NCI-H526 (cell line): ENCODE data around the gene SLC22A4.

Source experiments
- DNase-seq, 2 experiments: peaks; one replicate each; lab custom pipeline; 2025; lab: John Stamatoyannopoulos, UW

SLC22A4 gene

DNA sequence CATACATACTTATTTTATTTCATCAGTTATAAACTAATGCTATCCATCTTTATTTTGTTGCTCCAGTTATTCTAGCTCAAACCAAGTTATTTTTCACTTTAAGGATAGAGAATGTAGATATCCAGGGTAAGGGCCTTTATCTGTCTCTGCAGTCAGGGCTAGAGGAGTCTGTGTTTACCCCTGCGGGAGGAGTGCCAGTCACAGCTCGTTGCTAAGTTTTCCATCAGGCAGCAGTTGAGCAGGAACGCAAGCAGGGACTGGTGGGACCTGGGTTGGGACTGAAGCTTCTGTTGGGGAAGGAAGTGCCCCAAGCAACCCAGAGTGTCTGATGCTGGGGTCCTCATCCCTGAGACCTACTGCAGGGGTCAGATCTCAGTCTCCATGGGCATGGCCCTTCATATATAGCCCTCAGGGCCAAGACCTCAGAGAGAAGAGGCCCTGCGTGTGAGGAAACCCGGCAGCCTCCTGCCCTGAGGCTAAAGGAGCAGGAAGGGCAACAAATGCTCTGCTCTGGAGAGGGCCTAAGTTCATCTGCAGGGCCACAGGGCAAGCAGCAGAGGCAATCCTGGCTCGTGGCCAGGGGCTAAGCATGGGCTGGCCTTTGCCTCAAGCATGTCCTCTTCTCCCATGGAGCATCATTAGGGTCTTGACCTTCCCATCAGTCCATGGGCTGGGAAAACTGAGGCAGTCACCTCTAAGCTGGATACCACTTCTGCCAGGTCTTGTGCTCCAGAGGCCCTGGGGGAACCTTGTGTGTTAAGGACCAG lies 6.6 kb downstream of the SLC22A4 start:
- no peak for DNase-seq

DNA sequence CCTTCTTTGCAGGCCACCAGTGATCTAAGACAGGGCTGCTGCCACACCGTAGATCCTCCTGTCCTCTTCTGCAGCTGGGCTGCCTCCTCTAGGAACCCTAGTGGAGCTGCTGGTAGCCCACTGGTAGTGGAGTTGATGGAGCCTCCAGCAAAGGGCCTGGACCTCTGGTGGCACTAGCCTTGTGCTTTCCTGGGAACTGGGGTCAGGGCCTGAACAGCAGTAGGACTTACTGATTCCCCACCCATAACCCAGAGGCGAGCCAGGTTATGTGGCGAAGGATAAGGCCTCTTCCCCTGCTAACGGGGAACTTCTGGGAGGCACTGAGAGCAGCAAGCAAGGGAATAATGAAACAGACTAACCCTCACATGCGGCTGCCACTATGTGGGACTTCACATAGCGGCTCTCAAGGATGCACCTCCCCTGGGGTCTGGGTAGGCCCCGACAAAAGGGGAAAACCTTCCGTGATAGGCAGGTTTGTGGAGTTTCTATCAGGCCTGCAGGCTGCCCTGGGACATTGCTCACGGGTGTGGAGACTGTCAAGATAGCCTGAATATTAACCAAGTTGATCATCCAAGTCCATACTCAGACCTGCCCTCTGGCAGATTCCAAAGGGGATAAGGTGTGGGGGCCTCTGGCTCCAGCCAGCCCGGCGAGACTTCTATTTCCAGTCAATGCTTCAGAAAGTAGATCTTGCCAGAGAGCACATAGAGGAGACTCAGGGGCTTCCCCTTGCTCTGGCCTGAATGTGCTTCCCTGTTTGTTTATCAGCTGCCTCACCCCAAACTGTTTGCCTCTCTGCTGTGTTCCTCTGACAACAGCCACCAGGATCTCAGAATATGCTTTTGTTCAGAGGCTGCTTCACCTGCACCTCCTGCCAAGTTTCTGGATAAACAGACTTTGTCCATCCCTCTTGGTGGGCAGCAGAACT lies 7.4 kb downstream of the SLC22A4 start:
- DNase-seq = no peak

DNA sequence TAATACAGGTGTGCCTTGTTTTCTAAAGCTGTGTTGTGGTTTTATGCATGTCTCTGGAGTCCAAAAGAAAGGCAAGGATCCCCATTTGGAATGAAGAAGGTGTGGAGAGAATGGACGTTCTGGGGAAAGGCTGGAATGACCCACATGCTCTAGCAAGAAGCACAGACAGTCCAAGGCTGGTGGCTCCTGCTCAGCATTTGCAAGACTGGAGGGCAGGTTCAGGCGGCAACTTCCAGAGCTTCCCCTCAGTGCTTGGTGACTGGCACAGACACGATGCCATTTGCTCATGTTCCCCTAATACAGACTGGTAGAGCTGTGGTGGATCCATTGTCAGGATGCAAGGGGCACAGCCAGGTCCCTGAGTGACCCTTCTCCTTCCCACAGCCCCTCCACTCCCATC lies 8.2 kb downstream of the SLC22A4 start:
- DNase-seq = no peak

DNA sequence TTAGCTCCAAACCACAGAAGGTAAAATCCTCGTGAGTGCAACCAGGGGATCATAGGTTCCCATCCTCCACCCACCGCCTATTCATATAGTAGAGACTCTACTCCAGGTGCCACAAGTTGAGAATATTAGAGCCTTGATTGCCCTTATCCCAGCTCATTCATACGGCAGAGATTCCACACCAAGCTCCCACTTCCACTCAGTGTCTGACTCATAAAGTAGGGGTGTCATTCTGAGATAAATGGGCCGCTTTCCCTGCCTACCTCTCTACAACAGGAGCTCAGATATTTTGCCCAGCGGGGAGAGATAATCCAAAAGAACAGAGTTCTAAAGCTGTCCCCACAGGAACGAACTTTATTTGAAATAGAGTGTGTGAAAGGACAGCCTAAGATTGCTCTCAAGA lies 9.4 kb downstream of the SLC22A4 start:
- no peak for DNase-seq

DNA sequence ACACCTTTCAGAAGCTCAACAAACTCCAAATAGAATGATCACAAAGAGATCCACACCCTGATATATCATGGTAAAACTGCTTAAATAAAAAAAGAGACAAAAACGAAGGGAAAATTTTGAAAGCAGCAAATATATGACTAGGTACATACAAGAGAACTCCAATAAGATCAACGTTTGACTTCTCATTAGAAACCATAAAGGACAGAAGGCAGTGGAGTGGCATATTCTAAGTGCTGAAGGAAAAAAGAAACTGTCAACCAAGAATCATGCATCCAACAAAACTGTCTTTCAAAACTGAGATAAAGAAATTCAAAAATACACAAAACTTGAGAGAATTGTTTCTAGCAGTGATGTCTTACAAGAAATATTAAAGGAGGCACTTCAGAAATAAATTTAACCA lies 11.2 kb downstream of the SLC22A4 start:
- DNase-seq = no peak

DNA sequence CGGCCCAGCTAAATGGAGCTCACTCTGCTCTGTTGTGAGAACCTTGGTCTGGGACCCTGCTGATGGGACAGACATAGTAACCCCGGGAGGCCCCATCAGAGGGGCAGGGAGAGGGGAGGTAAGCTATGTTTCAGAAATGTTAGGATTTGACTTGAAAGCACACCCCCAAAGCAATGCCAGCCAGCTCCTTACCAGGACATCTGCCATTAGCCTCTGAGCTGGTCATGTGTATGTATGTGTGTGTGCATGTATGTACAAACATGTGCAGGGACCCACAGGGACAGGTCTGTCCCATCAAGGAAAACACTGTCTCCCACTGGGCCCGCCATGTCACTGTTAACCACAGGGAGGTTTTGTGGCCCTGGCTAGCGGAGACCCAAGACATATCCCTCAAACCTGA lies 14.5 kb downstream of the SLC22A4 start:
- DNase-seq = no peak

DNA sequence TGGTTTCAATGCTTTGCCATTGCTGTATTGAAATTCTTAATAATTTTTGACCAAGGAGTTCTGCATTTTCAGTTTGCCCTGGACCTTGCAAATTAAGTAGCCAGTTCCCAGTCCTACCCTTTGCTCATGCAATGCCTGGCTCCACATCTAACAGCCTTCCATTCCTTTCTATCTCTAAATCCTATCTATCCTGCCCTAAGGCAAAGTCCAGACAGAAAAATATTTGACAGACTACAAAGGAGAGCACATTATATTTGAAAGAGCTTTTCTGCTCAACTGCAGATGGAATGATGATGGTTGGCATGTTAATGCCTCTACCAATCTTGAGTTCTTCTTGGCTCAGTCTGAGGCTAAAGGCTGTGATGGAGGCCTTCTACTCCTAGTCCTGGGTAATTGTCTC lies 15.5 kb downstream of the SLC22A4 start:
- no peak for DNase-seq

DNA sequence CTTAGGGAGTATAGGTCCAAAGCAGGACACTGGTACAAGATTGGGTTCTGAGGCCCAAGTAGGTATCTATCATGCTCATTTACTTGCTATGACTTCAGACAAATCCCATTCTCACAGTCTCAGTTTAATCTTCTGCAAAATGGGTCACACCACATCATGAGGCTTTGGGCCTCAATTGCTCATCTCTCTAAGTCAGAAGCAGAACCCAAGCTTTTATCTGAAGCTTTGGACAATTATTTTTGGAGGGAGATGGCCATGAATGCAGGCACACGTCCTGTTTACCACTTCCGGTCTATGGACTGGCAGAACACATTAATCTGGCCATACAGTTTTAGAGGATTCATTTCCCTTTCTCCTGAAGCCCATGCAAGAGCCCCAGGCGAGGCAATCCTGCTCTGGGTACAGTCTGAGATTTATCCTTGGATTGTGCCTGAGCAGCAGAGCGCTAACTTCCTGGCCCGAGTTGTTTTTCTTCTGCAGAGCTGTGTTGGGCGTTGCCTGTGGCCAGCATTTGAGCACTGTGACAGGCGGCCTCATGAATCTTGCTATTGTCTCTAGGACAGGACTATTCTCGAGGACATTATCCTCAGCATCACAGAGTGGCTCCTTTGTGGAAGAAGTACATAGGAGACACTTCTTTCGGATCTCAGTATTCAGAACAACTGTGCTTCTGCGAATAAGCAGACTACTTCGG lies 16.1 kb downstream of the SLC22A4 start:
- DNase-seq = no peak

DNA sequence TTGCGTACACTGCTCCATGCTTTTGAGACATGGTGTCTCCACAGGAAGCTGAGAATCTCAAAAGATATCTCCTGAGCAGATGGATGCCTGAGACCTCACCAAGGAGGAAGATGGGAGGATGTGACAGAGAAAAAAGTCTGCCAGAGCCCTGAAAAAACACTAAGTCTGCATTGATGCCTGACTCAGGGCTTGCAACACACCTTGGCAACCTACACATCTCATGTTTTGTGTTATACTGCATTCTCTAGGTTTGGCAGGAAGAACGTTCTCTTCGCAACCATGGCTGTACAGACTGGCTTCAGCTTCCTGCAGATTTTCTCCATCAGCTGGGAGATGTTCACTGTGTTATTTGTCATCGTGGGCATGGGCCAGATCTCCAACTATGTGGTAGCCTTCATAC lies 19.2 kb downstream of the SLC22A4 start:
- DNase-seq = no peak

DNA sequence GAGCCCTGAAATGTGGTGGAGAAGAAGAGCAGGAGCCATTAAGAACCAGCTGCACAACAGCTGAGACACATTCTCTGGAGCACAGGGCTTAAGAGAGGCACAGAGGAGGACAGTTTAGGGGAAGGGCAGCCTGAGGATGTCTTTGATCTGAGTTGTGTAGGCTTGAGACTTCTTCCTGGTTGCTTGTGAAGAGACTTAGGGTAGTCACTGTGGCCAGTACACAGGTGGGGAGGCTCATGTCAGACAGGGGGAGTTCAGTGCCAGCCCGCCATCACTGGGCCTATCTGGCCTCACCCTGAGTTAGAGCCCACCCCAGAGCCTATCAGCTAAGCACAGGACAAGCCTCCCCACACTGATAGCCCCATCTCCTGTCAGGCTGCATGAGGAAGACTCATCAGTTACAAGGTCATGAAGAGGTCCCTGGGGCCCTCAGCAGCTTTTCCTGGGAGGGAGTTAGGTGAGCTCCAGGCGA lies 19.8 kb downstream of the SLC22A4 start:
- DNase-seq = no peak

DNA sequence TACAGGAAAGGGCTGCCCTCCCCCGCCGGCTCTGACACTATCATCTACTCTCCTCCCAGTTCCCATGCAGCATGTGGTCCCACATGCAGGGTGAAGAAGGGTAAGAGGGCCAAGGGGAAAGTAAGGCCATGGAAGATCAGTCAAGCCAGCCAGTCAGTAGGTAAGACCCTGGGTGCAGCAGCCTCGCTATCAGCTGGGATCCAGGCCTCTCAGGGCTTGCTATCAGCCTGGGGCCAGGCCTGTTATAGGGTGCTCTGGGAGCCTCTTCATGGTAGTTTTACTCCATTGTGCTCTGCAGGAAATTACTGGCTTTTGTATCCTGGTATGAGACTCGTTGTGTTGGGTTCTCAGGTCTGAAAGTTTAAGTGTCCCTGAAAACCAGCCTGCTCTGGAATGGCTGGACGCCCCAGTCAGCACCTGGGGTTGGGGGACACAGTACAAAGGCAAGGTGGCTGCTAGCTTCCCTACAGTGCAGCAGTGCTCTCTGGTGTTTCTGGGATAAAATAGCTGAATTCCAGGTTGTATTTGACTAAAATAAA lies 21.4 kb downstream of the SLC22A4 start:
- DNase-seq = no peak

DNA sequence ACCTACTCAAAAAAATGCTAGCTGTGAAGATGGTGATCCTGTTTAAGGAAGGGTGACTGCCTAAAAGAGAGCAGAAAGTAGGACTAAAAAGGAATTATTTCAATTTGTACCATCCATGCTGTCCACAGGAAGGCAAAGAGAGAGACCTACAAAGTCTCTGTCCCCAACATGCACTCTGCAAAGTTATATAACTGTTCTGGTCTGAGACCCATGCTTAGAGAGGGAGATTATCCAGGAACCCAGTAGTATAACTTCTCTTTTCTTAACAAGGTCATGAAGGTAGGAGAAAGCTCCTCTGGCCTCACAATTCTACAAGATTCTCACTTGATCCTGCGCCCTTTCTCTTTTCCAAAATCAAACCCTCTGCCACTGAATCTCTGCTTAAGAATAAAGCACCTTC lies 25.8 kb downstream of the SLC22A4 start:
- no peak for DNase-seq

DNA sequence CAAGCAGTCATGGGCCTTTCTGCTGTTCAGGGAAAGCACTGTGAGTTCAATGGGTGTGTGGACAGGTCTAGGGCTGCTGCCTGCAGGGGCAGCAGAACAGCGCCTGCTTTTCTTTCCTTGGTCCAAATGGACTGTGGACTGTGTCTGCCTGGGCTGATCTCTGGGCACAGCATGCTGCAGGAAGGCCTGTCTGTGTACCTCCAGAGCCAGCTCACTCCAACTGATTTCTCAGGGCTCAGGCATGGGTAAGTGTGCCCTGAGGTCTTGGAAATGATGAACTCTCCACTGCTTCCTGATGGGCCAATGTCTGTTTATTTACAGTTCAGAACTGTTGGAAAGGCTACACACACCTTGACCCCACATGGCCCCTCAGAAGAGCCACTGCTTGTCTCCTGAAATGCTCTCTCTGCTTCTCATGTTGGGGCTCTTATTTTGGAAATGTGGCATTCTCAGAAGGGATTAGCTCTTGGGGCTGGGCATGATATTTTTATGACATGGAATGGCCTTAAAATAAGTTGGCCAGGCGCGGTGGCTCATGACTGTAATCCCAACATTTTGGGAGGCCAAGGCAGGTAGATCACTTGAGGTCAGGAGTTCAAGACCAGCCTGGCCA lies 27.0 kb downstream of the SLC22A4 start:
- no peak for DNase-seq

DNA sequence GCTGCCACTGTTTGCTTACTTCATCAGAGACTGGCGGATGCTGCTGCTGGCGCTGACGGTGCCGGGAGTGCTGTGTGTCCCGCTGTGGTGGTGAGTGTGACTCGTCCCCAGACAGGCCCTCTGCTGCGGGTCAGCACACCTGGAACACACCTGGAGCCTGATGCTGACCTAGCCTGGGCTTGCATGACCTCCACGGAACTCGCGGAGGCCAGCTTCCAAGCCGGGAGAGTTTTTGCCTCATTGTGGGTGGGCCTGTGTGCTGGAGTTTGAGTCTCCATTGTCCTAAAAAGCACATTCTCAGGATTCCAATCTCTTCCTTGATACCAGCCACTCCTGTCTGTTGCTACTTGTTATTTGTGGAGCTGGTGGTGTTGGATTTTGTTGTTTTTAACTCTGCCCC lies 28.1 kb downstream of the SLC22A4 start:
- no peak for DNase-seq

DNA sequence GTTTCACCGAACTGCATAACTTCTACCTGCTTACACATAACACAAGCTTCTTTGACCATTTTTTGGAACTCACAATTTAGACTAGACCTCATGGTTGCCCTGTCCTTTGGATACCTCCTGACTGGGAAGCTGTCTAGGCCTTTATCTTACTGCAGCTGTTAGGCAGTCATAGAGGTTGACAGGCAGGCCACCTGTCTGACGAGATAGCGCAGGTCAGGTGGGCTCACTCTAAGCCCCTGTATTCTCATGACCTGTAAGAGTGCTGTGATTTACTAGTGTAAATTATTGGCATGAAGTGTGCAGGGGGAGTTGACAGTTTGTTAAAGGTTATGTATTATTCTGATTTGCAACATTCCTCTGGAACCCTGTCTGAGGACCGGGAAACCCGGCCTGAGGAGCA lies 29.0 kb downstream of the SLC22A4 start:
- no peak for DNase-seq

DNA sequence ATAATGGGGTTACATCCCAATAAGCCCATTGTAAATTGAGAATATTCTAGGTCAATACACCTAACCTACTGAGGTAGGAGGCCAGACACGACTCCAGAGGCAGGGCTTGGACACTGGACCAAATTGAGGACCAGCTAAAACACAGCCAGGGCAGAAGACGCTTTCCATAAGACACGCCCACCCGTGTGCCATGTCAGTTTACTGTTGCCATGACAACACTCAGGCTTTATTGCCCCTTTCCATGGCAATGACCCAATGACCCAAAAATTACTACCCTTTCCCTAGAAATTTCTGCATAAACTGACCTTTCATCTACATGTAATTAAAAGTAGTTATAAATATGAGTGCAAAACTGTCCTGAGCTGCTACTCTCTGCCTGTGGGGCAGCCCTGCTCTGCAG lies 31.5 kb downstream of the SLC22A4 start:
- DNase-seq = no peak

DNA sequence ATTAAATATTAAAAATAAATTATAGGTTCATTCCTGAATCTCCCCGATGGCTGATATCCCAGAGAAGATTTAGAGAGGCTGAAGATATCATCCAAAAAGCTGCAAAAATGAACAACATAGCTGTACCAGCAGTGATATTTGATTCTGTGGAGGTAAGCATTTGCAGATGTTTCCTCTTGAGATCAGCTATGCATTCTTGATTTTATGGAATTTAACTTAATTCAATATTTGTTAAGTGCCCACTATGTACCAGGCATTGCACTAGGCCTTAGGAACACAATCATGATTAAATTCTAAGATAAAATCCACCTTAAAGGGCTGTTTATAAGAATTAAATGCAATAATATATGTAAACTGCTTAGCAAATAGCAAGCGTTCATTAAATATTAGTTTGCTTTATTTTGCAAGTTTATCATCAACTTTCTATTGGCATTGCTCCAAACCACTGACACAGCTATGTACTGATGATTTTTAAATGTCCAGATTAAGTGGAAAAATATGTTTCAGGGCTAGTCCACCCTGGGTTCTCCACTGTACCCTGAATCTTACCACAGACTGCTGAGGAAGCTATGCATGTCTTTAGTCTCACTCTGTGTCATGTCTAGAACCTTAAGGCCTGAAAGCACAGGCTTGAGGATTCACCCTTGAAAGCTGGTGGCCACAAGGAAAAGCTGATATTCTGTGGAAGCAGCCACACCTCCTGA lies 33.2 kb downstream of the SLC22A4 start:
- DNase-seq = no peak

DNA sequence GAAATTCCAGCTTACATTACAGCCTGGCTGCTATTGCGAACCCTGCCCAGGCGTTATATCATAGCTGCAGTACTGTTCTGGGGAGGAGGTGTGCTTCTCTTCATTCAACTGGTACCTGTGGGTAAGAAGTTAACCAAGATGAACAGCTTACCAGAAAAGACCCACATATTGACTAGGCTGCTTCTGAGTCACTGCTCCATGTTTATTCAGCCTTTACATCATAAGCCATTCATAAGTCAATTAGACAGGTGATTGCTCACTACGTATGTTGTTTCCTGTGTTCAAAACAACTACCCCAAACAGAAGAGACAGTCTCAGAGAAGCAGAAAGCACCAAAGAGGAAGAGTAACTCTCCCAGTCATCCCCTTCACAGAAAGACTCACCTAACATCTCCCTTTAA lies 40.6 kb downstream of the SLC22A4 start:
- no peak for DNase-seq

DNA sequence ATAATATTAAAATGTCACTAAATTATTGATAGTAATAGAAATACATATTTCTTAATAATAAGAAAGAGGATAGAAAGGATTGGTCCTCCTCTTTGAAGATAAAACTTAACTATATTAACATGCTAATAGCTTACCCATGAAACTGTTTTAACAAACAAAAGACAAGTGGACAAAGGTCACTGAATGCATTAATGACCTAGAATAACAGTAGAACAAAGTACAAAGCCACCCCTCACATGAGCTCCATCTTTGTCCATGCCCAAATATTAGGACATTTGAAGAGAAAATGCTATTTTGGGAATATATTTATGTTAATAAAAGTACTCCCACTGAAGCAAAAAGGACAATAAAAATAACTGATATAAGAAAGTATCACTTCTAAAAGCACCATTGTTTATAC lies 41.2 kb downstream of the SLC22A4 start:
- DNase-seq = no peak

DNA sequence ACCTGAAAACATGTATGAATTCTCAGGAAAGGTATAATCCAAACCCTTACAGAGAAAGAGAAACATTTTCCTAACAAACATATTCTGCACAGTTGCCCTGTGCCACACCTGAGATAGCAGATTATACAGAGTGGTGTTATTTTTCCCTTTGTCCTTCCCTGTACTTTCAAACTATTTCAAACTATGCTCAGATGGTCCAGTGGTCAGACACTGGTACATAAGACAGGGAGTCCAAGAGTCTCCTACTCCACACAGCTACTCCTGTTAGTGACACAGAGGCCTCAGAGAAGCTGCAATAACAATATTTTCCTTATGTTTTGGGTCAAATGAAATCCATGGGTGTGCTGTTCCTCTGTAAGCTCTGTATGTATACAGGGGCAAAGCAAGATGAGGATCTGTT lies 45.3 kb downstream of the SLC22A4 start:
- DNase-seq = no peak
